HTR-8/SVneo (cell line): Measurements from ENCODE around the gene MAFF.
"Not testable (repeated sequence)": the region's sequence is repeated elsewhere in the genome, so short reads cannot be mapped to it uniquely, and the experiment has no call there.

Experiments
- DNase-seq: peaks from one replicate; pipeline ENCODE4 v3.0.0; 2011; ENCODE audit warnings: low spot score, mixed read lengths; ENCODE audit not compliant: insufficient read length
- FAIRE-seq: peaks from 2 replicates; lab custom pipeline; 2011; peaks lifted over from hg19 to GRCh38; lab: Jason Lieb, UNC

MAFF gene

DNA sequence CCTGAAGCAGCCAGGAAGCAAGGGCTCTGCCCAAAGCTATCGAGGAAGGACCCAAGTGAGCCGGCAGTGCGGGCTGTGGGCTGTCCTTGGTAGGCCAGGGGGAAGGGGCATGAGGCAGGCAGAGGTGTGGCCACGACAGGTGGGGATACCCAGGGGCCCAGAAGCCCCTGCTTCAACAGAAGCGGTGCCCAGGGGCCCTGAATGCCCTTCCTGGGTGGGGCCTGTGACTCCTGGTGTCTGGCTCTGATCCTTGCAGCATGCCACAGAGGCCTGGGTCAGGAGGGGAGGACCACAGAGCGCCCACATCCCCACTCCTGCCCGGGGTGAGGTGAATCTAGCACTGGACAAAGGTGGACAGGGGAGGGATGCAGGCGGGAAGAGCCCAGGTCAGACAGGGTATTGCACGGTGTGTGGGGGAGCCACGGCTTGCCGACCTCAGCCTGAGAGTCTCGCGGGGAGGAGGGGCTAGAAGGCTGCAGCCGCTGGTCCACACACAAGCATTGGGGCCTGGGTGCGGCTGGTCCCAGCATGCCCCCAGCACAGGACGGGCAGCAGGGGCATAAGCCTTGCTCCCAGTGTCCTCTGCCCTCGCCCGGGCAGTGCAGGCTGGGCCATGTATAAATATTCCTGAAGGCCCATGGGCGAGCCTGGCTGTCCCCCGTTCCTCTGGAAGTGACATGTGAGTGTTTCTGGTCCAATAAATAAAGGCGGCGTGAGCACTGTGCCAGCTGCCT lies 19.0 kb downstream of the MAFF start:
- no peak for DNase-seq
- FAIRE-seq, result no peak

DNA sequence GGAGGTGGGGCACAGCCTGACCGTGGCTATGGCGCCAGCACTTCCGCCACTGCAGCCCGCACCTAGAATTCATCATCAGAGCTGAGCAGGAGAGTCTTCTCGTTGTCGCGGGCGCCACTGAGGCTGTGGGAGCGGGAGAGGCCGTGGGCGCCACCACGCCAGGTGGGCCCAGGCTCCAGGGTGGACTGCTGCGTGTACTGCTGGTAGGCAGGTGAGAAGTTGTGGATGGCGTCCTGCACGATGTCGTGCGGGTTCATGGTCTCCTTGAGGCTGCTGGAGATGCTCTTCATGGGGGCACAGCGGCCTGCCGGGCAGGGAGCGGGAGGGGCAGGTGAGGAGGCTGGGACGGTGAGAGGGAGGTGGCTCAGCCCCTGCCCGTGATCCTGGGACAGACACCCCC lies 19.6 kb downstream of the MAFF start:
- FAIRE-seq, result no peak
- DNase-seq, result no peak

DNA sequence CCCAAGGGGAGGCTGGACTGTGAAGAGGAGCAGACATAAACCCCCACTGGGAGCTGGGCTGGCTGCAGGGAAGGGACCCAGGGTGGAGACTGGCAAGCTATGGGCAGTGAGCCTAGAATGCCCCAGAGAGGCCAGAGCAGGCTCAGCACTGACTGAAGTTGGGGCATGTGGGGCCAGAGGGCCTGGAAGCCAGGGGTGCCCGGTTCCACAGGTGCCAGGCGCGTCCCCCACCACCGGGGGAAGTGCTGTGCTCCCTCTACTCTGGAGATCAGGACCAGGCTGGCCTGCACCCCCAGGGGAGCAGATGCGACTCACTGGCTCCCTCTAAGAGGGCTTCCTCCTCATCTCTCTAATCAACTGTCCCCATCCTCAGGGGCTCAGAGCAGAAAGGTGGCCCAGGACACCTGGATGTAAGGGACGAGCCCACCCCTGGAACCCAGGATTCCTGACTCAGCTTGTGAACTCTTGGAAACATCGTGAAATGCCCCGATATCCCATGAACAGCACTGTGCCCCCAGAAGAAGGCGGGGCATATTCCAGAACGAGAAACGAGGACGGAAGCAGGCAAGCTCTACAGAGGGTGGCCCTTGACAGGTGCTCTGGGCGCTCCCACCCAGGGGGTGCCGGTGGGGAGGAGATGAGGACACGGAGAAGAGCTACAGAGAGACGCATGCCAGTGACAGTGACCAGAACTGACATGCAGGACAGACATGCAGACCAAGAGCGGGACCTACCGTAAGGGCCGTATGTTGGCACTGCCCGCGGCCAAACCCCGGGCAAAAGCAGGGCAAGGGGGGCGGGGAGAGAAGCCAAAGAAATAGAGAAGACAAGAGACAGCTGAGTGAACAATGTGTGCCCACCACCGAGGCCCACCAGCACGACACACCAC lies 20.4 kb downstream of the MAFF start:
- no peak for DNase-seq
- no peak for FAIRE-seq

- no peak for FAIRE-seq
- no peak for DNase-seq
Measured at GRCh38 chr22:38222797-38223119, 21.0 kb downstream of the MAFF start.

DNA sequence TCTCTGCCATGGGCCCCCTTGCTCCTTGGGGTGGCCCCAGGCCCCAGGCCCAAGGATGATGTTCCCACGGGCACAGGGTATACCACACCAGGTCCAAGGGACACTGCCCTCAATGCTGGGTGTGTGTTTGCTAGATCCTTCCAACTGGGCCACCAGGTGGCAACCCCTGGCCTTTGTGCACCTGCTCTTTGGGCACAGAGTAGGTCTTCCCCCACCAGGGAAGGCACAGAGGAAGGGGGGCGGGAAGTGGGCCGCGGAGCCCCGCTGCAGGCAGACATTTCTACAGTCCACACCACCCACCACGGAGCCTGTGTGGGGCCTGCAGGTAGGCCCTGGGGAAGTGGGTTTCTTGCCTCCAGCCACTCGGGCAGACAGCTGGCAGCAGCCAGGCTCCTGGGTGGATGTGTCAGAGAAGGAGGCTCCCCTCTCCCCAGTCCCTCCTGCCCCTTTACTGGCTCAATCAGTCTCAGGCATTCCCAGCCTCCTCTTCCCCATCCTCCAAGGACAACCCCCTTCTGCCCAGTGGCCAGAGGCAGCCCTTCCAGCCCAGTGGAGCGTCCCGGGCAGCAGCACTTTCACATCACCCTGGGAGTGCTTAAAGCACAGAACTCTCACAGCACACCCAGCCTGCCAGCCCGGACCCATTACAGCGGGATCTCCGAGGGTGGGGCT lies 21.6 kb downstream of the MAFF start:
- DNase-seq (no peak), FAIRE-seq (no peak)

DNA sequence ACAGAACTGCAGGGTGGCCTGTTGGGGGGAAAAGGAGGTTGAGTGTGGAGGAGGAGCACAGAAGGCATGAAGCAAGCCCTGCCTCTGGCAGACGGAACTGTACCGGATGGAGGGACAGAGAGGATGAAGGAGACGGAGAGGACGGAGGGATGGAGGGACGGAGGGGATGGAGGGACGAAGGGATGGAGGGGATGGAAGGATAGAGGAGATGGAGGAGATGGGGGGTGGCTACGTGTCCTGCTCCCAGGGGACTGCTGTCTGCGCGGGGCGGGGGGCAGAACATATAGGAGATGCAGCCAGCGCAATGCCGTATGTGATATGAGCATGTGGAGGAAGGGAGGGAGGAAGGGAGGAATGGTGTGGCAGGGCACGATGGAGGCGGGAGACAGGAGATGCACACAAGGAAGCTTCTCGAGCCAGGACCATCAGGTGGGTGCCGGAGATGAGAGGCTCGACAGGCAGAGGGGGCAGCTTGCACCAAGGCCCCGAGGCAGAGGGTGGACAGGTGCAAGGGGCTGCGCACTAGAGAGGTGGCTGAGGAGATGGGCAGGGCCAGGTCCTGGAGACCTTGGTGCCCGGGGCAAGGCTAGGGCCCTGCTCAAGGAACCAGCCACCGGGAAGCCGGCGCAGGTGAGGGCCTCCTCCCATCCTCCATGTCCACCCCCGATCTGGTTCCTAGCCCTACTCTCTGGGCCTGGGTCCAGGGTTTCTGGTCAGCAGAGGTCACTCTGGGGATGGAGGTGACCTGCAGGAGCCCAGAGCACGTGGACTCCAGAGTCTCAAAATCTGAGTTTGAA lies 25.3 kb downstream of the MAFF start:
- no peak for DNase-seq
- no peak for FAIRE-seq

- DNase-seq, result no peak
- no peak for FAIRE-seq
Measured at GRCh38 chr22:38228326-38228872, 26.6 kb downstream of the MAFF start.

GRCh38 chr22:38228873-38229740 lies 27.3 kb downstream of the MAFF start:
- FAIRE-seq (no peak), DNase-seq (peak; percentile 22)

GRCh38 chr22:38230108-38230825 lies 28.5 kb downstream of the MAFF start:
- FAIRE-seq (no peak), DNase-seq (no peak)

DNA sequence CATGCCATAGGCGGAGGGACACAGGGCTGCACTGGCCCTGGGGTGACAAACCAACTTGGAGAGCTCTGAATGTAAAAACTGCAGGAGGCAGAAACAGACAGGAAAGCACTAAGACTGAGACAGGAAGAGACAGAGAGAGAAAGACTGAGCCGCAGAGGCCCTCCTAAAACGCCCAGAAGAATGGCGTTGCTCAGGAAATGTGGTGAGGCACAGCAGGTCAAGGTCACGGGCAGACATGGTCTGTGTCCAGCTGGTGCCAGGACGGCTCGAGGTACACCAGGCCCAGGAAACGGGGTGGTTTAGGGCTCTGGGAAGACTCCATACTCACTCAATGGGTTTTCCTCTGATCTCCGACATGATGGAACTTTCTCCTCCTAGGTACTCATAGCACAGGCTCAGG lies 29.1 kb downstream of the MAFF start:
- FAIRE-seq (no peak), DNase-seq (no peak)

DNA sequence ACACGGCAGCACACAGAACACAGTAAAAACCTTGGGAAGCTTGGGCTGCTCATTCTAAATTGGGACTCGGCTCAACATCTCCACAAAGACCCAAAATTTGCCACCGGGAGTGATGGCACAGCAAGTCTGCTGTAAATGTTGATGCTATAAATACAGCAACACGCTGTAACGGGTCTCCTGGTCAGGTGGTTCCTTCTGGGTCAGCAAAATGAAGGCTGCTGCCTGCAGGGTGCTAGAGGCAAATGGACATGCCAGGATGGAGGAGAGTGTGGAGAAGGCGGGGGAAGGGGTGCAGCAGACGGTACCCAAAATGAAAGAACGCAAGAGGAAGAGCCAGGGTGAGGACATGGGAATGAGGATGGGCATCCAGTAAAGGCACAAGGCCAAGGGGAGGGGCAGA lies 30.4 kb downstream of the MAFF start:
- DNase-seq (no peak), FAIRE-seq (no peak)

DNA sequence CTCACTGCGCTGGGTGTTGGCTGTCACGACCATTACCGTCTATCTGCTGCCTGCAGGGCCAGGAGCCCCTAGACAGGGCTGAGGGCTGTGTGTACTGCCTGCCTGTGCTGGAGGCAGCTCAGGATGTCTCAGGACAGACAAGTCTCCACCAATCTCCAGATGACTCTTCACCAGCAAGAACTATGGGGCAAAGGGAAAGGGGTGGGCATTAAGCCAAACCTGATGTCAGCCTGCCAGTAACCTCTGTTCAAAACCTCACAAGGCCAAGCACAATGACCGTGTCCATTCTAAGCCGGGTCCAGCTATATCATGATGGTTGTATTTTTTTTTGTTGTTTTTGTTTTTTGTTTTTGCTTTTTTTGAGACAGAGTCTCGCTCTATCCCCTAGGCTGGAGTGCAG lies 31.6 kb downstream of the MAFF start:
- DNase-seq, result no peak
- no peak for FAIRE-seq

DNA sequence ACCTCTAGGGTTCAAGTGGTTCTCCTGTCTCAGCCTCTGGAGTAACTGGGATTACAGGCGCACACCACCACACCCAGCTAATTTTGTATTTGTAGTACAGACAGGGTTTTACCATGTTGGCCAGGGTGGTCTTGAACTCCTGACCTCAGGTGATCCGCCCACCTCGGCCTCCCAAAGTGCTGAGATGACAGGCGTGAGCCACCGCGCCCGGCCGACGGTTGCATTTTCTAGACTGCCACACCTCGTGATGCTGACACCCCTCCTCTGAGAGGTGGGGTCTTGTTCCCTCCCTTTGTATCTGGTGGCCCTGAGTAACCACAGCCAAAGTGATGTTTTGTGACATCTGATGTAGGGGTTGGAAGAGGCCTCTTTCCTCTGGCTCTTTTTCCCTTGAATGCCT lies 32.1 kb downstream of the MAFF start:
- FAIRE-seq, DNase-seq: not testable (repeated sequence)

DNA sequence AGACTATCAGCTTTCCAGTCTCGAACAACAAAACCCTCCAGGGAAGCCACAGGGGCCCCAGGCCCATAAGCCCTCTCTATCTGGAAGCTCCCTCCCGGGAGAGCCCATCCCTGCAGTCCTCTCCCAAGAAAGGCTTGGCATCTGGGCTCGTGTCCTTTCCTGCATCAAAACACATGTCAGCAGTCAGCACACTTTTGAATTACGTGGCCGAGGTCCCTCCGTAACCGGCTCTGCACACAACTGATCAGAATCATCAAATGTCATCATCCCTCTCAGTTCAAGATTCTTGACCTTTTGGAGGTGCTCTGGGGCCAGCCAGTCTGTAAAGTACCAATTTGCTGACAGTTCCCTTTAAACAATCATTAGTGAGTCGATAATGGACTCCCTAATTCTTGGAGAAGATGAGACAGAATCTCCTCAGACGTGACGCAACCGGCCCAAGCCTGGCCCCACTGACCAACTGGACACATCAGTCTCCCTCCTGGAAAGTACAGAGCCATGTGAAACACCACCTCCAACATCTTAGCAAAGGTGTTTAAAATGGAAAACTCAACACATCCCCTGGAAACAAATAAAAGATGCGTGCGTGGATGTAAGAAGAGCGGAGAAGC lies 33.6 kb downstream of the MAFF start:
- FAIRE-seq (no peak), DNase-seq (no peak)

- DNase-seq (no peak), FAIRE-seq (no peak)
Measured at GRCh38 chr22:38236786-38237185, 35.0 kb downstream of the MAFF start.

GRCh38 chr22:38238519-38239071 lies 36.8 kb downstream of the MAFF start:
- DNase-seq (no peak), FAIRE-seq (no peak)

- FAIRE-seq (peak; percentile 88), DNase-seq (peak; percentile 64)
Measured at GRCh38 chr22:38239101-38239761, 37.4 kb downstream of the MAFF start.
